NCI-H82 (cell line): ENCODE data around the gene ATAD2B.
"Not testable (repeated sequence)": the region's sequence is repeated elsewhere in the genome, so short reads cannot be mapped to it uniquely, and the experiment has no call there.

Source experiments
- DNase-seq: peaks from one replicate; lab custom pipeline; 2025; lab: John Stamatoyannopoulos, UW

The ATAD2B gene

DNA sequence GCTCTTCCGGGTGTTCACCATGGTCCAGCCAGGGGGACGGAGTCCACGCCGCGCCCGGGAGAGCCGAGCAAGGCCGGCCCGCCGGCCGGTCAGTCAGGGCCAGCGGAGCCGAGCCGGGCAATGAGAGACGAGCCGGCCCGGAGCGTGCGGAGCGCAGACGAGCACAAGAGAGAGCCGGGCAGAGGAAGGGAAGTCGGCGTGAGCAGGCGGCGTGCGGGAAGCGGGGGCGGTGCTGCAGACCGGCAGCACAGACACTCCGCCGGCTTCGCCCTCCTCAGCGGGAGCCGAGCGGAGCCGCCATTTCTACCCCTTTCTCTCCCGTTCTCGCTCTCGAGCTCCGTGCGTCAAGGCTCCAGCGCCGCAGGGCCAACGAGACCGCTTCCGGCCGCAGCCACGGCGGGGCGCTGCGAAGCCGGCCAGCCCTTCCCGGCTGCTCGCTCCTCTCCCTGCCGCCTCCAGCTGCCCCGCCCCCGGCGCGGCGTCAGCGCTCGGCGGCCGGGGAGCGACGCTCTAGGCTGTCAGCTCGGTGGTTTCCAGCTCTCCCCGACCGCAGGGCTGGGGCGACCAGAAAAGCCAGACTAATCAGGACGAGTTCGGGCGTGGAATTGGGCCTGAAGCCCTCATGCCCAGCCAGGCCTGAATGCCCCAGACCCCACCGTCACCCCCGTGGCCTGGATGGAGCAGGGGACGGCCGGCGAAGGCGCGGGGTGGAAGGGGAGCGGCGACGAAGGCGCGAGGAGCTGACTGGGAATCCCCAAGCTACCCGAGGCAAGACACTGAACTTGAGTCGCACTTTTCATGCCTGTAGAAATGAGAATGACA is at the start of gene ATAD2B:
TSS of gene ATAD2B (minus strand) at position 374 of the 822 bp plus-strand sequence. CDS start at position 21, 353 bp downstream.
- peak; percentile 96 for DNase-seq

DNA sequence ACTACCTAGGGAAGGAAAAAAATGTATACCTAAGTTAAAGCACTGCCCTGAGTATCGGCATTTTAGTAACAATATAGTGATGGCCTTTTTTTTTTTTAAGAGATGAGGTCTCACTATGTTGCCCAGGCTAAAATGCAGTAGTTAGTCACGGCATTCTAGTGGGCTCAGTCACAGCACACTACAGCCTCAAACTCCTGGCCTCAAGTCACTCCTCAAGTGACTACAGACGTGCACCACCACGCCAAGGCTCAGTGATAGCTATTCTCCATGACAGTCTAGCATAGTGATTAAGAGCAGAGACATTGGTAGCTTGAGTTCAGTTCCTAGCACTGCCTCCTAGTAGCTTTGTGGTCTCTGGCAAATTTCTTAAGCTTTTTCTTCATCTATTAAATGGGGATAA is 40.9 kb upstream of the ATAD2B start:
- no peak for DNase-seq

DNA sequence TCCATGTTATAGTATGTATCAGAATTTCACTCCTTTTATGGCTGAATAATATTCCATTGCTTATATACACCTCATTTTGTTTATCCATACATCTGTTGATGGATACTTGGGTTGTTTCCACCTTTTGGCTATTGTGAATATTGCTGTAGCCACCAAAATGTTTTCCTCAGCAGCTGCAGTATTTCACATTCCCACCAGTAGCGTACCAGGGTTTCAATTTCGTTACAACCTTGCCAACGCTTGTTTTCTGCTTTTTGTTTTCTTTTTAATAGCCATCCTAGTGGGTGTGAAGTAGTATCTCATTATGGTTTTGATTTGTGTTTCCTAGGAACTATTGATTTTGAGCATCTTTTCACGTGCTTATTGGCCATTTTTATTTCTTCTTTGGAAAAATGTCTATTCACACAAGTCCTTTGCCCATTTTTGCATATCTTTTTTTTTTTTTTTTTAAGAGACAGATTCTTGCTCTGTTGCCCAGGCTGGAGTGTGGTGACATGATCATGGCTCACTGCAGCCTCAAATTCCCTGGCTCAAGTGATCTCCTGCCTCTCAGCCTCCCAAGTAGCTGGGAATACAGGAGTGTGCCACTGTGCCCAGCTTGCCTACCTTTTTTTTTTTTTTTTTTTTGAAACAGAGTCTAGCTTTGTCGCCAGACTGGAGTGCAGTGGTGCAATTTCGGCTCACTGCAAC is 27.5 kb upstream of the ATAD2B start:
- DNase-seq = no peak

- no peak for DNase-seq
These were observed 26.7 kb upstream of the ATAD2B start for GRCh38 chr2:23953625-23954024.

DNA sequence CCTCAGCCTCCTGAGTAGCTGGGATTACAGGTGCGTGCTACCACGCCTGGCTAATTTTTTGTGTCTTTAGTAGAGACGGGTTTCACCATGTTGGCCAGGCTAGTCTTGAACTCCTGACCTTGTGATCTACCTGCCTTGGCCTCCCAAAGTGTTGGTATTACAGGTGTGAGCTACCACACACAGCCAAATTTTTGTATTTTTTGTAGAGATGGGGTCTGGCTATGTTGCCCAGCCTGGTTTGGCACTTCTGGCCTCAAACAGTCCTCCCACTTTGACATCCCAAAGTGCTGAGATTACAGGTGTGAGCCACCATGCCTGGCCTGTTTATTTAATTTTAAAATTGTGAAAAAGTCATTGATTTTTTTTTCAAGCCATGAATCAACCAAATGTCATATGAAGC is 25.6 kb upstream of the ATAD2B start:
- DNase-seq = not testable (repeated sequence)

- DNase-seq = no peak
These were observed 20.4 kb upstream of the ATAD2B start for GRCh38 chr2:23947350-23947749.

DNA sequence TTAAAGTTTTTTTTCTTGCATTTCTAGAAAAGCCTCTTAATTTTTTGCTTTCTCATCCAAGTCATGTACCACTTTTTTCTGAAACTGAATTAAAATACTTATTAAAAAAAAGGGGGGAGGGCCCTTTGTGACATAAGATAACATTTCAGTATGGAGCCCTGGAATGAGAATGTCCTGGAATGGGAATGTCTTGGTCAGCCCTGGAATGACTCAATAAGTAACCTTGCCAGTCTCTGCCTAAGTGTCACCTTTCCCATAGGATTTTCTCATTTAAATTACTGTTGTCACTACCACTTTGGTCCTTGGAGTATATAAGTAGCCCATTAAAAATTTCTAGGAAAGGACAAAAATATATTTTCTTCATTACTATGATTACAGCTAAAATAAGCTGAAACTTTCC is 18.1 kb upstream of the ATAD2B start:
- no peak for DNase-seq

DNA sequence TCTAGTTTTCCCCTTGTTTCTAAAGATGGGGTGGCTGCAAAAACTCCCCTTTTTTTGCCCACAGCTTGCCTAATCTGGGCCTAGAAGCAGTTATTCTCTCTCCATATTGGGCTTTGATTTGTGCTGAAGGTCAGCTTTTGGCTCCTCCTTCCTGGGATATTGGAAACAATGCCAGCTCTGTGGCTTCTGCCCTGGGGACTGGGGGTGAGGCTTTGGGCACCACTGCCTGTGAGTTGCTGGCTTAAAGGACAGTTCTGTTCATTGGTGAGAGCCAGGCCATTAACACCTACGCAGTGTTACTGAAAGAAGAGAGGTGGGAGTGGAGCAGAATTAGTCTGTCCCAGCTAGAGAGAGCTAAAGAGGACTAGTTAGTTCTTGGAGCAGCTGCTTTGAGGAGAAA is 17.6 kb upstream of the ATAD2B start:
- DNase-seq = no peak

DNA sequence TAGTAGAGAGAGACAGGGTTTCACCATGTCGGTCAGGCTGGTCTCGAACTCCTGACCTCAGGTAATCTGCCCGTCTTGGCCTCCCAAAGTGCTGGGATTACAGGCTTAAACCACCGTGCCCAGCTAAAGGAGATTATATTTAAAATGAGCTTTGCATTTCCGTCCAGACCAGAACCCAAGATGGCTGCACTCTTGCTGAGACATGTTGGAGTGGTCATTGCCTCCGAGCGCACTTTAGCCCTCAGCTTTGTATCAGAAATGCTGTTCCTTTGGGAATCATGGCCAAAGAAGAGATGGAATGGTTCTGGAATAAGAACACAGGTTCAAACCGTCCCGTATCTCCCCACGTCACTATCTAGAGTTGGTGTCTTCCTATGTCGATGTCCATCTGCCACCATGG is 16.7 kb upstream of the ATAD2B start:
- no peak for DNase-seq

- no peak for DNase-seq
These were observed 14.7 kb upstream of the ATAD2B start for GRCh38 chr2:23941644-23942043.

DNA sequence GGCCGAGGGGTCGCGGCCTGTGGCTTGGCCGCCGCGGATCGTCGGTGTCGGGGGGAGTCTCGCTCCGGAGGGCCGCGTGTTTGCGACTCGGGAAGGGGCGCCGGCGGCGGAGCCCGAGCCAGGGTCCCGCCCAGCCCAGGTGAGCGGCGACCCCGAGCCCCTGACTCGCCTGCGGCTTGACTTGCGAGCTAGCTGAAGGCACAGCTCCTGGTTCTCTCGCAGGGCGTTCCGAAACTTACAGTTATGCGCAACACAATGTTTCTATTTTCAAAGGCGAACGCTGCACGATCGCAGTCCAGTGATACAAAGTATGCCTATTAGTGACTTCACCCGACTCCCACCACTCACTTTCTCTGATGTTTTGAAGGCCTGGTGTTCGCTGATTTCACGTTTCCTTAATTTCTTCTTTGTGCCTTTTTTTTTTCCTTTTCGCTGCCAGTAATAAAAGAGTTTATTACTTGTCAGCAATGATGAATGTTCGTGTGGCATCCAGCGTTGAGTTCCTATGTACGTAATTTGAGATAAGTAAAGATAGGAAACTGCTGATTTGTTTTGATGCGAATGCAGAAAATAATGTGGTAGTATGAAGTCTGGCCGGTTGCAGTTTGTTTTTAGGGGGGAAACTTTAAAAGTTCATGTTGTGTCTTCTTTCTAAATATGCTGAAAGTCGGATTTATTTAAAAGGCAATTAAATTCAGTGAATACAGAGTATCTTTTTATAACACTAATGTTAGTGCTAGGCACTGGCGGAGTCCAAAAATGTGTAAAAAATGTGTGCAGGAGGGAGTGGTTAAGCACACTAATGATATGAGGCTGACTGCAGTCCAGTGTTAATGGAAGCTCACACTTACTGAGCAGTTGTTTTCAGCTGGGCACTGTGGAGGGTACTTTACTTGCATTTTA is 14.0 kb upstream of the ATAD2B start:
- DNase-seq = peak; percentile 64

GRCh38 chr2:23939987-23940717 is 13.2 kb upstream of the ATAD2B start, which contains the start of gene UBXN2A:
Gene UBXN2A, plus strand, starts transcription at chr2:23940463. Its CDS starts 17,852 bp downstream, at chr2:23958315.
- DNase-seq = peak; percentile 90

- no peak for DNase-seq
These were observed 7.3 kb upstream of the ATAD2B start for GRCh38 chr2:23934259-23934658.

DNA sequence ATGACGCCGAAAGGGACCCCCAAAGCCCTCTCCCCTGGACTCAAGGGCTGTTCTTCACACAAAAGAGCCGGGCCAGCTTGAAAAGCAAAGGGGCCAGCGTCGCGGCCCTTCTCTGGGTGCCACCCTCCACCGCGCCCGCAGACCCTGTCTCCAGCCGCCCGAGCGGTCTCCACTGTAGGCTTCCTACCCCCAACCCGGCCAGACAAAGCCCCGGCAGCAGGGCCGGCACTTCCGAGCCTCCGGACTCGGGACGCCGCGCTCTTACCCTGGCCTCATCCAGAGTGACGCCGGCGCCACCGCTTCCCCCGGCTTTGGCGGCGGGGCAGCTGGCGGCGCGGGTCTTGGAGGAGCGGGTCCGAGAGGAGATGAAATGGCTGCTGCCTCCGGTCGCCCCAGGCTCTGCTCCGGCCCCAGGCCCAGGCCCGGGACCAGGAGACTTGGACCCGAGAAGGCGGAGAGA is 603 bp downstream of the ATAD2B start:
- DNase-seq = peak; percentile 63

GRCh38 chr2:23925702-23926289 is 1.1 kb downstream of the ATAD2B start:
- DNase-seq = peak; percentile 67

GRCh38 chr2:23924589-23925359 is 2.1 kb downstream of the ATAD2B start:
- DNase-seq = peak; percentile 29

DNA sequence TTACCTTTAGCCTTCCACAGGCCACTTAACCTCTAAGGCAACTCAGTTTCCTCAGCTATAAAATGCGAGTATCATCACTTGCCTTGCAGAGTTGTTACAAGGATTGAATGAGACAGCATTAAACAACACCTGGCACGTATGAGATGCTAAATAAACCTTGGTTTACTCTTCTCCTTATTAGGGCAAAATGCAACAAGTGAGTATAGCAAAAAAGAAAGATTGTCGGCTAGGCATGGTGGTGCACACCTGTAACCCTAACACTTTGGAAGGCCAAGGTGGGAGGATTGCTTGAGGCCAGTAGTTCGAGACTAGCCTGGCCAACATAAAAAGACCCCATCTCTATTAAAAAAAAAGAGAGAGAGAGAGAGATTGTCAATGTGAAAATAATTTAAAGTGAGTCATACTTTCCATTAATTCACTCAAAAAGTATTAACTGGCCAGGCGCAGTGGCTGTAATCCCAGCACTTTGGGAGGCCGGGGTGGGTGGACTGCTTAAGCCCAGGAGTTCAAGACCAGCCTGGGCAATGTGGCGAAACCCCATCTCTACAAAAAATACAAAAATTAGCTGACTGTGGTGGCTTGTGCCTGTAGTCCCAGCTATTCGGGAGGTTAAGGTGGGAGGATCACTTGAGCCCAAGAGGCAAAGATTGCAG is 8.0 kb downstream of the ATAD2B start:
- DNase-seq = no peak

- no peak for DNase-seq
These were observed 10.1 kb downstream of the ATAD2B start for GRCh38 chr2:23916727-23917405.

GRCh38 chr2:23915327-23915726 is 11.6 kb downstream of the ATAD2B start:
- DNase-seq = no peak
